GM19468 (cell line): ENCODE measurements around the gene KRT28.
"Not testable (repeated sequence)": the region's sequence is repeated elsewhere in the genome, so short reads cannot be mapped to it uniquely, and the experiment has no call there.

Experiments used
- ATAC-seq: cut with Tn5 transposase; IDR thresholded peaks from one replicate; pipeline ENCODE4 v1.9.1; 2021; ENCODE audit warnings: mild to moderate bottlenecking, moderate library complexity, moderate number of reproducible peaks; ENCODE audit not compliant: unreplicated experiment; ENCODE audit errors: extremely low read depth

Gene KRT28

DNA sequence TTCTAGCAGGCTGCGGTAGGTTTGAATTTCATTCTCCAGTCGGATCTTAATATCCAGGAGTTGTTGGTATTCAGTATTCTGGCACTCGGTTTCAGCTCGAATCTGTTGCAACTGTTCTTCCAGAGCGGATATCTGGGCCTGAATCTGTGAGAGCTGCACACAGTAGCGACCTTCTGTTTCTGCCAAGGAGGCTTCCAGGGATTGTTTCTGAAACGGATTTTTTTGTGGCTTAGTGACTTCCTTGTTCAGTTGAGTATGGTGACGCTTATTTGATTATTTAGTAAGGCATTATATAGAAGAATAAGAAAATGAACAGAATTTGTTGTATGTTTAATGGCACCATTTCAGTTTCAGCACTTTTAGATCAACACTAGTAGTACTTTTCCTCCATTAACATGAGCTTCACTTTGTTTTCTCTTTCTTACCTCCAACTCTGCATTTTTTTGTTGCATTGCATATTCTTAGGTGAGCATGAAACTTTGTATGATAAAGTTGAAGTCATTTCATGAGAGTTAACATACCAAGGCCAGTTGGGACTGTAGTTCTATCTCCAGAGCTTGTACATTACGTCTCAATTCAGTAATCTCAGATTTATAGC lies 19.9 kb upstream of the KRT28 start:
- no peak for ATAC-seq

DNA sequence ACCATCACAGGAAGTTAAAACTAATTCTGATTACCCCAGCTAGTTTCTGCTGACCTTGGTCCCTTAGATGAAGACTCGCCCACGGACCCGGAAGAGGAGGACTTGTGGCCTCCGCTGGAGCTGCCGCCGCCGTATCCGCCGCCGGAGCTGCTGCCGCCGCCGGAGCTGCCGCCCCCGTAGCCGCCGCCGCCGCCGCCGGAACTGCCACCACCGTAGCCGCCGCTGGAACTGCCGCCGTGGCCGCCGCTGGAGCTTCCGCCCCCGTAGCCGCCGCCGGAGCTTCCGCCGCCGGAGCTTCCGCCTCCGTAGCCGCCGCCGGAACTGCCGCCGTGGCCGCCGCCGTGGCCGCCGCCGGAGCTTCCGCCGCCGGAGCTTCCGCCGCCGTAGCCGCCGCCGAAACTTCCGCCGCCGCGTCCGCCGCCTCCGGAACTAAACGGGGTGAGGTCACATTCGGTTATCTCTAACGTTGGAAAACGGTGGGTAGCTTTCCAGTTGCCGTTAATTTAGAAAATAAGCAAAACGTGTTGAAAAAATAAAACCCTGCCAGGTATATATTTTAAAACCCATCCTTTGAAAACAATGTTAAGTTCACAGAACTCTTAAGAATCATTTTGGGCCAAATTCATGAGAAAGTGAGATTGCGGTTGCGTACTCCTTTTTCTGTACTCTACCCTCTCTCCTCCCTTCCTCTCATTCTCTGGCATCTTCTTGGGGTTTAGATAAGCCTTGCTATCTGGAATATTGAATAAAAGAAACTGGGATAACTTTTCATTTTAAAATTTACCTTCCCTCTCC lies 19.2 kb upstream of the KRT28 start:
- ATAC-seq: peak; percentile 59

DNA sequence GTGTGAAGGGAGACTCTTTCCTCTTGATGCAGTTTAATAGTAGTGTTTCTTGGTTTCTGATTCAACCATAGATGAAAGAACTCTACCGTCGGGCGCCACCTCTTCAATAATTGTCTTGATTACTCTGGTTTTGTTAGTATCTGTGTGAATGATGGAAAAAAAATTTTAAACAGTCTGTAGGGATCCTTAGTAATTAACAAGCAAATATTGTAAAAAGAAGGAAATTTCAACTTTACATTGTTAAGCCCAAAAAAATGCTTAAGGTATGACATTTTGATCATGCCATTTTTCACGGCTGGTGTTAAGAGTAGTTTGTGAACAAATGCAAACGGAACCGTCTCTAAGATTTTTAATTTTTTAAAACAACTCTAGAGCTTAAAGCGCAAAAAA lies 18.6 kb upstream of the KRT28 start:
- no peak for ATAC-seq

DNA sequence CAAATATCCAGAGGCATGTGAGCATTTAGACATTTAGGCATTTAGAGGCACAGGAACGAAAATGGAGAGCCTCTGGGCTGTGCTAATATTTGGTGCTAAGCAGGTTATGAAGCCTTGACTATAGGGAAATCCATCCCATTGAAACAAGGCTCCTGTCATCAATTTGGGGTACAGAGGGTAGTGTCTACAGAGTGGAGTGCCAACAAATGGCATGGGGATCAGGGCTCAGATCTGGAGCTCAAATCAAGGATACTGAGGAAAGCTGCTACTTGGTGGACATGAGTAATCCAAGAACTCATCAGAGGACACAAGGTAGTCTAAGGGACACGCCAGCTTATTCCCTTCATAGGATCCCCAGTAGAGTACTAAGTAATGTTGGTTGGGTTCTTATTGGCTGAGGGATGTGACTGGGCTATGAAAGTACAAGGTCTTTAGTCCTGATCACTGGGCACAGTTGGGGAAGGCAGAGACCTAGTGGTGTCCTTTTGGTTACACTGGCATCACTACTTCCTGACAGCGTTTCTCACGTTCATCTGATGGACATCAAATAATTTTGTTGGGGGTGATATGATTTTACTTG lies 17.4 kb upstream of the KRT28 start:
- ATAC-seq: no peak

DNA sequence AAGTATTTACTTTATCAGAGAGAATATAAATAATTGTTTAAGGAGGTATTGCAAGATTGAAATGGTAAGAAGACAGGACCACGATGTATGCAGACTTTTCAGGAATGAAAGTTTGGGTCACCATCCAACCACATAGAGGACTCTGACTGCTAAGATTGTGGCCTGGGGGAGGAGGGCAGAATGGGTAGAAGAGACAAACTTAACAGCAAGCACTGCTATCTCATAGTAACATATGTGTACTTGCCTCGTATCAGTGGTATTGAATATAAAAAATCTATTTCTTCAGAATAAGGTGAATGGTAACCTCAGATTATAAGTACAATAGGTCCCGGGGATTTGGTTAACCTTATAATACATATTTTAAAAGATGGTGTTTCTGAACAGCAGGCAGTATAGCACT lies 16.8 kb upstream of the KRT28 start:
- no peak for ATAC-seq

DNA sequence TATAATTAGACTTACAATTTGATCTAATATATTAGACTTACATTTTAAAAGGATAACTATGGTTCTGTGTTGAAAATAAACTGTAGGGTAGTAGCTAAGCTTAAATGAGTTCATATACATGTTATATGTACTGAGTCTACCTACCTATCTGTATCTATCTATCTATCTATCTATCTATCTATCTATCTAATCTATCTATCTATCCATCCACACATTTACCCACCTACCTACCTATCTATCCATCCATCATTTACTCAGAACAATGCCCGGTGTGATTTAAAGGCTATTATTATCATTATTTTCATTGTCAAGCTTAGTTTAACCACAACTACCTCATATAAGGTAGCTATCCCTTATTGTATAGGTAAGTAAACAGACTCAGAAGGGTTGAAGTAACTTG lies 15.6 kb upstream of the KRT28 start:
- no peak for ATAC-seq

DNA sequence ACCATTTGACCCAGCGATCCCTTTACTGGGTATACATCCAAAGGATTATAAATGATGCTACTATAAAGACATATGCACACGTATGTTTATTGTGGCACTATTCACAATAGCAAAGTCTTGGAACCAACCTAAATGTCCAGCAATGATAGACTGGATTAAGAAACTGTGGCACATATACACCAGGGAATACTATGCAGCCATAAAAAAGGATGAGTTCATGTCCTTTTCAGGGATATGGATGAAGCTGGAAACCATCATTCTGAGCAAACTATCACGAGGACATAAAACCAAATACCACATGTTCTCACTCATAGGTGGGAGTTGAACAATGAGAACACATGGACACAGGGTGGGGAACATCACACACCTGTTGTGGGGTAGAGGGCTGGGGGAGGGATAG lies 14.9 kb upstream of the KRT28 start:
- not testable (repeated sequence) for ATAC-seq

DNA sequence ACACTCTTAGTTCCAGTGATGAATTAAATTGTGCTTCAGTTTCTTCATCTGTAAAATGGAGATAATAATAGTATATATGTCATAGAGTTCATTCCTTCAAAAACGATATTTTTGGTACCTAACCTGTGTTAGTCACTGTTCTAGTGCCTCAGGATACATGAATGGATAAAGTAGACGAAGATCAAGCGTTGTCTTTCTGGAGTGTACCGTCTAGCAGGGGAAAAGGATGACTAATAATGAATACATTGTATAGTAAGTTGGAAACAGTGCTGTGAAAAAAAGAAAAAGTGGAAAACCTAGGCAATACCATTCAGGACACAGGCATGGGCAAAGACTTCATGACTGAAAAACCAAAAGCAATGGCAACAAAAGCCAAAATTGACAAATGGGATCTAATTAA lies 14.0 kb upstream of the KRT28 start:
- ATAC-seq: no peak

DNA sequence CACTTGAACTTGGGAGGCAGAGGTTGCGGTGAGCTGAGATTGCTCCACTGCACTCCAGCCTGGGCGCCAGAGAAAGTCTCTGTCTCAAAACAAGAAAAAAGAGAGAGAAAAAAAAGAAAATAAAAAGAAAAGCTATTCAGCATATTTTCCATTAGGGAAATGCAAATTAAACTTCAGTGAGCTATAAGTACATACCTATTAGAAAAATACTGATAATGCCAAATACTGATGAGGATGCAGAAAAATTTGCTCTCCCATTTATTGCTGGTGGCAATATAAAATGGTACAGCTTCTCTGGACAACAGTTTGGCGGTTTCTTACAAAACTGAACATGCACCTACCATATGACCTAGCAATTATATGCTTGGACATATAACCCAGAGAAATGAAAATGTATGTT lies 12.9 kb upstream of the KRT28 start:
- ATAC-seq: no peak

DNA sequence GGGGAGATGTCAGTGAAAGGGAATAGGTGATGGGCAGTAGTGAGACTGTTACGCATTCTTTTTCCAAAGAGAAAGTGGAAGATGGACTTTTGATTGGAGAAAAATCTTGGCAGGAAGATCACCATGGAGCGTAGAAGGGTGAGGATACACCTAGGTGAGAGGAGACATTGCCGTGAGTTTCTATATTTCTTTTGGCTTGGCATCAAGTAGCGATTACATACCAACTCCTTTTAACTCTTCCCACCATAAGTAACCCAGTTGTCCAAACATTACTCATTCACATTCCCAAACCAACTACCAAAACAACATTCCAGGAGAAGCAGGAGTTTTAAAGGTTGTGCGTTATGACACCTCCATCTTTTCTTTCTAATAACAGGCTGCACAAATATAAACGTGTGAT lies 10.7 kb upstream of the KRT28 start:
- ATAC-seq: no peak

DNA sequence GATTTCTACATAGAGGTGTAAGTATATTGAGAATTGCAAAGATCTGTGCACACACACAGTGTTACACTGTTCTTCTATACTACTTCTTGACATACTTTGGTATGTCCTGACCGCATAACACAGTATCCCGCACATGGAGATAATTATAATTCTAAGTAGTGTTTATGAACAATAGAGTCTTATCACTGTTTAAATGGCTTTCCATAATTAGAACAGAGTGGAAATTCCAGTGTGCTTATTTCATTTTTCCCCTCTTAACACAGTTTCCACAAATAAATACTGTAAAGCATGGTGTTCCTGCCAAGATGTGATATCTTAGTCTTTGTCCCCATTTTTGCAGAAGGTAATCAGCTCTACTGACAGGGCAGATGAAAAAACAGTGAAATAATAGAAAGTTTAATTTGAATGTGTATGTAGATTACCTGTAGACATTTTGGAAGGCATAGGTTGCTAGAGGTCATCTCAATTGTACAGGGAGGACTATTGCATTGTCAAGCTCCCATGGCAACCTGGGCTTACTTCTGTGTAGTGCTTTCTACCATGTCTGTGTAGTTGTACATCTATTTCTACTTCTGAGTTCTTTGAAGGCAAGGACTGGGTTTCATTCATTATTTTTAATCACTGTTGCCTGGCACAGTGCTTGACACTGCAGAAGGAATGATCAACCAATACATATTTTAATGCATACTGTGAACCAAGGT lies 10.1 kb upstream of the KRT28 start:
- ATAC-seq: no peak

DNA sequence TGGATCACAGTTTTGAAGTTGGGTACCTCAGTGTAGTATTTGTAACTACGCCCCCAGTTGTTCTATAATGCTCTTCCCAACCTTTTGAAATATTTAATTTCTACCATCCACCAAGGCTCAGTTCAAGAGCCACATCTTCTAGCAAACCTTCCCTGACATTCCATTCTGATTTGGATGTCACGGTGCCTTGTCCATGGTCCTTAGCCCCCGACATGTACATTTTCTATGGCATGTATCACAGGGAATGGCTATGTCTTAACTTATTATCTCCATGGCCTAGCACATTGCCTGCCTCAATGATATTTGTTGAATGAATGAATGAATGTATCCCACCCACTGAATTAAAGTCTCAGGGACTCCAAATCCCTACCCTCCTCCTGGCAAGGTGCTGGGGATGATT lies 6.4 kb upstream of the KRT28 start:
- no peak for ATAC-seq

DNA sequence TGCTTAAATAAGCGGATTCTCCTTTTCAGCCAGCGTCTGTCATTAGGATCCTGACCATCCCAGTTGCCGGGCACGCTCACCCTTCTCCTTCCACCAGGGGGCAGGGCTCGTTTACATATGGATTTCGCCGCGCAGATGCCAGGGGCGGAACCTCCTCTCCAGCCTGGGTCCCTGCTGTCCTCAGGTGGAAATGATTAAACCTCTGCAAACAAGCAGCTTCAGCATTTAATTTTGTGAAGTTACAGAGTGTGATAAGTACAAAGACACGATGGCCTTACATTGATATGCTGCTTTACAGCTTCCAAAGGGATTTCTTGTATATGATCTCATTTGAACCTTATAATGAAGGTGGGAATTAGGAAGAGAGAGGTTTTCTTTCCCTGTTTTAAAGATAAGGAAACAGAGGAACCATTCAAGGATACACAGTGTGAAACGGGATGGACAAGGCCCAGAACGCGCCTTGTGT lies 3.9 kb upstream of the KRT28 start:
- no peak for ATAC-seq

DNA sequence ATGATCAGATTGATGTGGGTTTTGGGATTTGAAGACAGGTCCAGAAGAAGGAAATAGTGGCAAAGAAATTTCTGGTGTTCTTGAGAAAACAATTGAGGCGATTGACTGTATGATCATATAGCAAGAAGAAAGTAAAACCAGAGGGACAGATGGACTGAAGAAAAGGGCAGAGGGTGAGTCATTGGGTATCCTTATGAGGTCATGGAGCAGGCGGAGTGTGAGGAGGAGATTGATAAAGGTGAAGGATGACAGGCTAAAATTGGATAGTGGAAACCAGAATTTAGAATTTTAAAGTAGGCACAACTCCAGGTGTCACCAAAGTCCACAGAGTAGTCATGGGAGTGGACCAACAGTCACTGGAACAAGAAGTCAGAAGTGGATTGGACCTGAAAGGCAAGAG lies 1.4 kb upstream of the KRT28 start:
- no peak for ATAC-seq

DNA sequence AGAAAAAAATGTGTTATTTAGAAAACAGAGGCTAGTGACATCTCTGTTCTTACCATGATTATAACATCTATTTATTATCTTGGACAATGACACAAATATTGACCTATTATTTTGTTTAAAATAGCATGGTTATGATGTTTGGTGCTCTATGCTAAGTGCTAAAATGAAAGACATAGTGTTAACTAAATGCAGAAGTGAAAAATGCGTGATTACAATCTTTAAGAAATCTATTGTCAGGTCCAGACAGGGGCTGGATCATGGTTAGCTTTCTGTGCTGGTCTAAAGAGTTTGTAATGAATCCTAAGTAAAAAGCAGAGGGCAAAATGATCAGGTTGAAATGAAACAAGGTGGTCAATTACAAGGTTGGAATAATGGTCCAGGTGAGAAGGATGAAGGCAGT lies 622 bp upstream of the KRT28 start:
- ATAC-seq: no peak

DNA sequence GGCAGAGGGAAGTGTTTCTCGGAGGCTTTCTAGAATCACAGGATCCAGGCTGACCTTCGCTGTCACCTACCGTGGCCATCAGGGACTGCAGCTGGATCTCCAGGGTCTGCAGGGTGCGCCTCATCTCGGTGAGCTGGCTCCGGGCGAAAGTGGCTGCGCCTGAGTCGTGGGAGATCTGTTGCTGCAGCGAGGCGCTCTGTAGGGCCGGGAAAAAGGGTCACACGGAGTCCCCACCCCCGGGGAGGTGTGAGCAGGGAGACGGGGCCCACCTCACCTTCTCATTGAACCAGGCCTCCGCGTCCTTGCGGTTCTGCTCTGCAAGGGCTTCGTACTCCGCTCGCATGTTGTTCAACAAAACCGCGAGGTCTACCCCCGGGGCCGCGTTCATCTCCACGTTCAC lies 2.9 kb downstream of the KRT28 start:
- ATAC-seq: no peak

DNA sequence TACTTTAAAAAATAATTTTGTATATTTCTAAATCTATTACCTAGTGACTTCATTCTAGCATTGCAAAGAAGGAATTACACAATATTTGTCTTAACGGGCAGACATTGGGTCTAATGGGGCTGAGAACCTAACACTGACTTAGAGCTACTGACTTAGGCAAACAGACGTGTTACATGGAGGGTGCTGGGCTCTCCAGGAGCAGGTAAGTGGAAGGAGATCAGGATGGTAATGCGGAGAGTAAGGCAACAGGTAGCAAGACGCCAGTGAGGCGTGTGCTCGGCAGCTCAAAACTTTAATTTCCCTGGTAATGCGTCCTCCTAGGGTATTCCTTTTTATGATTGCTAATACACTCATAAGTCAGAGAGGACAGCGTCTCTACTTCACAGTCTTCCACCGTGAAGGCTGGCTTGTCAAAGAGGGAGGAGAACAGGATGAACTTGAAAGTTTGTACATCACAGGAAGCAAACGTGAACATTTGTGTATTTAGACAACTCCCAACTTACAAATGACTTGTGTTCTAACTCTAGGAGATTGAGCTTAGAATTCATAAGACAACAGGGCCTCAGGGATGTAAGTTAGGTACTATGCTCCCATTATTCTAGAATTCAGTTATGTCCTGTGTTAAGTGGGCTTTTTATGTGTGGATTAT lies 4.6 kb downstream of the KRT28 start:
- ATAC-seq: no peak

DNA sequence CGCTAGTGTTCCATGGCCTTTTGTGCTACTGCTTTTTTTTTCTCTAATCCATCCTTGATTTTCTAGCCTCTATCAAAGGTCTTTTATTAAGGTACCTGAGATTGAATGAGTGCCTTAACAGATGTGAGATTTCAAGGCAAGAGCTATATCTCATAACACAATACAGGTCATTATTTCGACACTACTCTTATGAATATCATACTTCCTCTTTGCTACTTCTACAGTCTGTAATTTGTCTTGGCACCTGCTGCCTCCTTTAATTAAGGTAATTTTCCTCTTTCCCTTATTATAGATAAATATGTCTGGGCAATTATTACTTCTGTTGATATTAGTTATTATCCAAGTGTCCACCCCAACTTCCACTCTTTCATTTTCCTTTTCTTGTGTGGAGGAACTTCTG lies 5.3 kb downstream of the KRT28 start:
- ATAC-seq: no peak

DNA sequence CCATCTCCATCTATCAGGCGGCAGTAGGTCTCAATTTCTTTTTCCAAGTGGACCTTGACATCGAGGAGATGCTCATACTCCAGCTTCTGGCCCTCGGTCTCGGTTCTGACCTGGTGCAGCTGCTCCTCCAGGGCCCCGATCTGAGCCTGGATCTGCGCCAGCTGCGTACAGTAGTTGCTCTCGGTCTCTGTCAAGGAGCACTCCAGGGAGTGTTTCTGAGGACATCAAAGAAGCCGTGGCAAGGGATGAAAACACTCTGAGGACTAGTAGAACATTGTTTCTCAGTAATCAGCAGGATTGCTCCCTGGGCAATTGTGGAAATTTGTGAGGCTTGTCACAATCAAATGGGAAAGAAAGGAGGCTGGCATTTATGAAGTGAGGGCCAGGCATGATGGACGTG lies 5.9 kb downstream of the KRT28 start:
- no peak for ATAC-seq

DNA sequence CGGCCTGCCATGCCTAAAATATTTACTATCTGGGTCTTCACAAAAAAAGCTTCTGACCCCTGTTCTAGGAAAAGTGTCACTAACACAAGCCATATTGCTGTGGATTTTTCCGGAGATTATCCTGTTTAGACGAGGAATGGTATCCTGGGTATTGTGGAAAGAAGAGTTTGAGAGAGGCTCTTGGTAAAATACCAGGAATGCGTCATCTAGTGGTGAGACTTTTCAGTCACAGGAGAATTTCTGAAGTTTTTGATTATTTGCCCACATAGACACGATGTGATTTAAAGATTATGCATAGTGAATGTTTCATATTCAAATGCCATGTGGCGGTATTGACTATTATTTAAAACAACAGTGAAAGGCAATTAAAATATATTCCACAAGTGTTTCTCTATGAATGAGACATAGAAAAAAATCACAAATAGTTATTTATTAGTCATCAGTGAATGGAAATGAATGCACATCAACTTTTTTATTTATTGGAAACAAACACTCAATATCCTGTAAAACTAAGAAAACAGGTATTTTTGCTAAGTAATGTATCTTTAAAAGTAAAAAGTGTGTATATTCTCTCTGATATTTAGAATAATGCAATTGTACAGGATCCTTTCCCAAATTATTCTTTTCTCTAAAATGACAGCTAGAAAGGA lies 7.8 kb downstream of the KRT28 start:
- no peak for ATAC-seq
